Kasumi-1 (cell line): ENCODE data around the gene CIBAR2.

Experiments
- DNase-seq, 2 experiments: peaks; one replicate each; lab custom pipeline; 2025; lab: John Stamatoyannopoulos, UW

Gene CIBAR2

GRCh38 chr16:85112364-85112763 lies at the start of gene CIBAR2:
Gene CIBAR2 (minus strand): TSS chr16:85112472. CDS start chr16:85112352, 120 bp downstream.
- no peak for DNase-seq

GRCh38 chr16:85159179-85159980 lies 47.1 kb upstream of the CIBAR2 start:
- no peak for DNase-seq

GRCh38 chr16:85158743-85159178 lies 46.5 kb upstream of the CIBAR2 start:
- no peak for DNase-seq

- no peak for DNase-seq
These were observed 45.8 kb upstream of the CIBAR2 start for GRCh38 chr16:85157813-85158742.

GRCh38 chr16:85157372-85157771 lies 45.1 kb upstream of the CIBAR2 start:
- no peak for DNase-seq

GRCh38 chr16:85156869-85157268 lies 44.6 kb upstream of the CIBAR2 start:
- no peak for DNase-seq

- DNase-seq, result no peak
These were observed 44.2 kb upstream of the CIBAR2 start for GRCh38 chr16:85156440-85156839.

GRCh38 chr16:85153656-85154091 lies 41.4 kb upstream of the CIBAR2 start:
- no peak for DNase-seq

GRCh38 chr16:85153046-85153445 lies 40.8 kb upstream of the CIBAR2 start:
- DNase-seq, result no peak

GRCh38 chr16:85152414-85153030 lies 40.2 kb upstream of the CIBAR2 start:
- no peak for DNase-seq

- no peak for DNase-seq
These were observed 39.5 kb upstream of the CIBAR2 start for GRCh38 chr16:85151603-85152413.

- no peak for DNase-seq
These were observed 38.9 kb upstream of the CIBAR2 start for GRCh38 chr16:85151079-85151602.

- no peak for DNase-seq
These were observed 38.2 kb upstream of the CIBAR2 start for GRCh38 chr16:85150331-85150940.

GRCh38 chr16:85149776-85150175 lies 37.5 kb upstream of the CIBAR2 start:
- no peak for DNase-seq

- DNase-seq, result no peak
These were observed 36.7 kb upstream of the CIBAR2 start for GRCh38 chr16:85148931-85149330.

GRCh38 chr16:85146922-85147651 lies 34.8 kb upstream of the CIBAR2 start:
- no peak for DNase-seq

- DNase-seq, result no peak
These were observed 34.2 kb upstream of the CIBAR2 start for GRCh38 chr16:85146532-85146797.

- no peak for DNase-seq
These were observed 33.7 kb upstream of the CIBAR2 start for GRCh38 chr16:85145734-85146531.

GRCh38 chr16:85145188-85145587 lies 32.9 kb upstream of the CIBAR2 start:
- no peak for DNase-seq
